Testis (tissue), 2 donors: ENCODE measurements around the gene EZH2.

Experiments used
- POLR2A ChIP-seq: fragments of 450-650 bp; IDR thresholded peaks from one replicate; pipeline ENCODE4 v1.6.1; 2017; ENCODE audit warnings: antibody characterized with exemption, mild to moderate bottlenecking, moderate library complexity
- TF ChIP-seq, protein P1 (sequence below), 3 experiments: fragments of 450-650 bp in 2 of 3; fragments of 200-600 bp in 1 of 3; sonication (generic) in 1 of 3; IDR thresholded peaks; one replicate each; pipeline ENCODE4 v1.5.1; 2016 to 2019; ENCODE audit warnings: antibody characterized with exemption in 3 of 3, mild to moderate bottlenecking in 2 of 3, moderate library complexity in 1 of 3

DNA sequence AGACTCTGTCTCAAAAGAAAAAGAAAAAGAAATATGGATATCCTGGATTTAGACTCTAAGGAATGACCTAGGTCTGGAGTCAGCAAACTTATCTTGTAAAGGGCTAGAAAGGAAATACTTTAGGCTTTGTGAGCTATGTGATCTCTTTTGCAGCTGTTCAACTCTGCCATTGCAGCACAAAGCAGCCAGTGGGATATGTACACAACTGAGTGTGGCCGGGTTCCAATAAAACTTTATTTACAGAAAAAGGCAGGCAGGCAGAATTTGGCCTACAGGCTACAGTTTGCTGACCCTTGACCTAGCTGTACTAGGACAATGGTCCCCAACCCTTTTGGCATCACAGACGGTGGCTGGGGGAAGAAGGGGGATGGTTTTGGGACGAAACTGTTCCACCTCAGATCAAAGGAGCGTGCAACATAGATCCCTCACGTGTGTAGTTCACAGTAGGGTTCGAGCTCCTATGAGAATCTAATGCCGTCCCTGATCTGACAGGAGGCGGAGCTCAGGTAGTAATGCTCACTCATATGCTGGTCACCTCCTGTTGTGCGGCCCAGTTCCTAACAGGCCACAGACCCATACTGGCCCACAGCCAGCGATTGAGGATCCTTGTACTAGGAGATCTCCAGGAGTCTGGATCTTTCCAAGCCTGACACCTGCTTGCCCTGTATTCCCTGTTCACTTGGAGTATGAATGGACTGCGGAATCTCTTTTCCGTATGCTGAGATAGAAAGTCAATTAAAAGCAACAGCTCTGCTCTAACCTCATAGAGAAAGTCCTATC is 122.4 kb downstream of the EZH2 start:
- TF ChIP-seq POLR2A = no peak
- TF ChIP-seq, protein P1, sequence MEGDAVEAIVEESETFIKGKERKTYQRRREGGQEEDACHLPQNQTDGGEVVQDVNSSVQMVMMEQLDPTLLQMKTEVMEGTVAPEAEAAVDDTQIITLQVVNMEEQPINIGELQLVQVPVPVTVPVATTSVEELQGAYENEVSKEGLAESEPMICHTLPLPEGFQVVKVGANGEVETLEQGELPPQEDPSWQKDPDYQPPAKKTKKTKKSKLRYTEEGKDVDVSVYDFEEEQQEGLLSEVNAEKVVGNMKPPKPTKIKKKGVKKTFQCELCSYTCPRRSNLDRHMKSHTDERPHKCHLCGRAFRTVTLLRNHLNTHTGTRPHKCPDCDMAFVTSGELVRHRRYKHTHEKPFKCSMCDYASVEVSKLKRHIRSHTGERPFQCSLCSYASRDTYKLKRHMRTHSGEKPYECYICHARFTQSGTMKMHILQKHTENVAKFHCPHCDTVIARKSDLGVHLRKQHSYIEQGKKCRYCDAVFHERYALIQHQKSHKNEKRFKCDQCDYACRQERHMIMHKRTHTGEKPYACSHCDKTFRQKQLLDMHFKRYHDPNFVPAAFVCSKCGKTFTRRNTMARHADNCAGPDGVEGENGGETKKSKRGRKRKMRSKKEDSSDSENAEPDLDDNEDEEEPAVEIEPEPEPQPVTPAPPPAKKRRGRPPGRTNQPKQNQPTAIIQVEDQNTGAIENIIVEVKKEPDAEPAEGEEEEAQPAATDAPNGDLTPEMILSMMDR (IDR thresholded peaks at IDR 0.05) = no peak
